Measurements from ENCODE around the gene TP53I13.

Gene TP53I13

GRCh38 chr17:29588562-29589411, 20.3 kb downstream of the TP53I13 start:
- DNase-seq (ENCODE audit: low read depth) = peak; percentile 32
- TF ChIP-seq CTCF (IDR thresholded peaks at IDR 0.05; ENCODE audit: low read length, missing control alignments) = no peak
- H3K4me3 ChIP-seq (replicated peaks; ENCODE audit: low read depth, low read length) = peak overlapping the region; percentile 75

DNA sequence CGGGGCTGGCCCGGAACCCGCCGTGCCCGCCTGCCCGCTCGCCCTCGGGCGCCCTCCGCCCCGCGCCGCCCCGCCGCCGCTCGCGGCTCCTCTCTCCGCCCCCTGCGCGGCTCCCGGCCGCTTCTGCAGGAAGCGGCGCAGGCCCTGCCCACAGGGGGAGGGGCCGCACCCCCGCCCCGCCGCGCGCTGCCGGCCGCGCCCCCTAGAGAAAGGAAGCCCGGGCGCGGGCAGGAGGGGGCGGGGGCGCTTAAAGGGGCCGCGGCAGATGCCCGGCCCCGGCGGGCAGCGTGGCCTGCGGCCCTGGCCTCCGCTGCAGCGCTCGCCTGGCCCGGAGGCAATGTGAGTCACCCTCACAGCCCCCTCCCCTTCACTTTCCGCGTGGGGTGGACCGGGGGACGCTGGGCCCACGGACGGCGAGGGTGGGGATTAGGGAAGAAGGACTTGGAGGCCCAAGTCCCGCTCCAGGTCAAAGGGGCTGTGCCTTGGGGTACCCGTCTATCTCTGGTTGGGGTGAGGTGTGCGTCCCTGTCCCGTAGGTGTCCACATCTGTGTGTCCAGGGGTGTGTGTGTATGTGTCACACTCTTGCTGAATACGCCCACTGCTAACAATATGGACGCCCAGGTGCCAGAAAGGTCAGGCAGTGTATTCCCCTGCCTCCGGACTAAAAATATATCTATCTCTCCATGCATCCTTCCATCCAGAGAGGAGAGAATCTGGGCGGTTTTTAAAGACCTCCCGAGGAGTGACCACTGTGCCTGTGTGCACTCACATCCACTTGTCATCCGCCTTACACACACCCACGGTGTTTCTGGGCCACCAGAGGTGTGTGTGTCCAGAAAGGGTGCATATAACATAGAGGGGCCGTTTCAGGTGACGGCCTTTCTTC, 21.3 kb downstream of the TP53I13 start, which contains the start of gene GIT1:
GIT1 (minus strand) TSS at position 125 of the 887 bp plus-strand sequence. CDS start 270 bp downstream, outside the sequence.
- peak within 1 kb of the TSS; percentile 75 for H3K4me3 ChIP-seq (replicated peaks; ENCODE audit: low read depth, low read length)
- DNase-seq (ENCODE audit: low read depth) = peak; percentile 81
- no peak for TF ChIP-seq CTCF (IDR thresholded peaks at IDR 0.05; ENCODE audit: low read length, missing control alignments)

- TF ChIP-seq CTCF (IDR thresholded peaks at IDR 0.05; ENCODE audit: low read length, missing control alignments) = no peak
- peak overlapping the region; percentile 46 for H3K4me3 ChIP-seq (replicated peaks; ENCODE audit: low read depth, low read length)
- peak; percentile 36 for DNase-seq (ENCODE audit: low read depth)
Observed at GRCh38 chr17:29590411-29591145, 22.1 kb downstream of the TP53I13 start.

DNA sequence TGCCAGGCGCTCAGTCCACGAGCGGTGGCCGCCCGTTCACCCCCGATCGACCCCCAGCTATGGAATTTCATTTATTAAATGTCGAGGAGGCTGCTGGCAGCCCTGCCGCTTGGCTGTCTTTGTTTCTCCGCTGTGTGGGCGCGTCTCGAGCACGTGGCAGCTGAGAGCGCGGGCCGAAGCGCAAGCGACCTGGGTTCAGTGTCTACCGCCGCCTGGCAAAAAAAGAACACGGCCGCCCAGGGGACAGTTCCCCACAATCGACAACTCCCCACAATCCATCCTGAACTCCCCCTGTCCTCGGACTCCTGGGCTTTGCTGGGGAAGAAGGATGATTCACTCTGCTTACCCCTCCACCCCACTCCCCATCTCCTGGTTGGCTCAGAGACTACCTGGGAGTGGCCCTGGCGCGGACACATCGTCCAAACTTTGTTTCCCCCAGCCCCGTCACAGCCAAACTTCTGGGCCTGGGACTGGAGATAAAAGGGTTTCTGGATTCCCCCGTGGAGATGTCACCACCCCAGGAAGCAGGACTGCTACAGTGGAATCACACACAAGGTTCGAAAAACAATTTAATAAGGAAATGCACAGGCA, 22.7 kb downstream of the TP53I13 start:
- peak; percentile 49 for DNase-seq (ENCODE audit: low read depth)
- TF ChIP-seq CTCF (IDR thresholded peaks at IDR 0.05; ENCODE audit: low read length, missing control alignments) = no peak
- H3K4me3 ChIP-seq (replicated peaks; ENCODE audit: low read depth, low read length) = peak overlapping the region; percentile 31

GRCh38 chr17:29591737-29592608, 23.5 kb downstream of the TP53I13 start:
- peak; percentile 83 for TF ChIP-seq CTCF (IDR thresholded peaks at IDR 0.05; ENCODE audit: low read length, missing control alignments)
- peak overlapping the region; percentile 31 for H3K4me3 ChIP-seq (replicated peaks; ENCODE audit: low read depth, low read length)
- peak; percentile 73 for DNase-seq (ENCODE audit: low read depth)

Measured in fibroblast of pulmonary artery (primary cell).